Measurements from ENCODE around the gene TIAM1.

- TF ChIP-seq CTCF (IDR thresholded peaks at IDR 0.05), result no peak
- no peak for TF ChIP-seq POLR2A (IDR thresholded peaks at IDR 0.05)
- TF ChIP-seq POLR2AphosphoS5 (IDR thresholded peaks at IDR 0.05; ENCODE audit: insufficient read depth in 1 of 2, low read depth in 1 of 2), result no peak
These were observed 9.4 kb downstream of the TIAM1 start for GRCh38 chr21:31334648-31335121.

Data from vagina (tissue), 2 donors.